SJSA1 (cell line): ENCODE measurements around the gene PHACTR1. TPM values are rescaled to one million over a fixed set of nuclear protein-coding genes. Genes with fewer than 3 reads are reported as not detected.
"Not testable (repeated sequence)": the region's sequence is repeated elsewhere in the genome, so short reads cannot be mapped to it uniquely, and the experiment has no call there.

Experiments
- DNase-seq, 2 experiments: peaks; one replicate each; pipeline ENCODE4 v3.0.0-alpha.2; 2015 to 2020; ENCODE audit warnings: low spot score in 2 of 2, low read depth in 1 of 2
- H3K27ac ChIP-seq: fragments of 250-450 bp; sonication (Bioruptor Pico); 2 replicates; pipeline ENCODE4 v1.5.1; 2020; ENCODE audit warnings: mild to moderate bottlenecking, moderate library complexity
- H3K27me3 ChIP-seq: fragments of 250-450 bp; sonication (Bioruptor Pico); replicated peaks from 2 replicates; pipeline ENCODE4 v1.5.1; 2020; ENCODE audit warnings: mild to moderate bottlenecking, moderate library complexity
- H3K36me3 ChIP-seq: fragments of 250-450 bp; sonication (Bioruptor Pico); 2 replicates; pipeline ENCODE4 v1.5.1; 2020; ENCODE audit warnings: mild to moderate bottlenecking
- H3K4me1 ChIP-seq: fragments of 250-450 bp; sonication (Bioruptor Pico); replicated peaks from 2 replicates; pipeline ENCODE4 v1.6.1; 2021; ENCODE audit warnings: mild to moderate bottlenecking
- H3K4me3 ChIP-seq: fragments of 250-450 bp; sonication (Bioruptor Pico); 2 replicates; pipeline ENCODE4 v1.5.1; 2020; ENCODE audit warnings: mild to moderate bottlenecking
- H3K9me3 ChIP-seq: fragments of 250-450 bp; sonication (Bioruptor Pico); replicated peaks from 2 replicates; pipeline ENCODE4 v1.5.1; 2020; ENCODE audit warnings: mild to moderate bottlenecking
- total RNA-seq: library from RNA; depleted of rRNA; stranded (reverse); fragments of >200 nt; shearing (Covaris generic); gene quantifications from 2 replicates; pipeline ENCODE4 v1.2.3, GENCODE V29; 2014

PHACTR1 gene
- total RNA-seq, 1 experiment from 2014 or later, result 0.37 TPM

DNA sequence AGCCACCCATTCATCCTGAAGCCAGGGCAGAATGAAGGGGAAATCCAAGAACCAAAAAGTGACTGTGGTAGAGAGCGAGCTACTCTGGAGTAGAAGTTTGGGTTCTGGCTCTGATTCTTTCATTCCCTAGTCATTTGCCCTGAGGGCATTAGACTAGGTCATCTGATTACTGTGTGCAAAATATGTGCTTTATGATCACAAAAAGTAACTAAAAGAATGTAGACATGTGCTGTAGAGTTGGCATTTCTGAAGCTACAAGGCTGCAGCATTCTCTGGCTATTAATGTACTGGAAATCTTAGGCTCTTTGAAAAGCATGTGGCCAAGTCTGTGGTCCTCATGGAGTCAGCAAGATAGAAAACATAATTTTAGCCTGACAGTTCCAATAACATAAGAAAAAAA, 517.6 kb downstream of the PHACTR1 start:
- no peaks in the 10 kb centered on the region for H3K9me3 ChIP-seq
- H3K27ac ChIP-seq, result no peak overlapping the region
- no peaks in the 10 kb centered on the region for H3K27me3 ChIP-seq
- H3K4me3 ChIP-seq, result no peak overlapping the region
- H3K4me1 ChIP-seq, result no peaks in the 10 kb centered on the region
- H3K36me3 ChIP-seq, result no peaks in the 10 kb centered on the region
- no peak for DNase-seq

GRCh38 chr6:13235339-13235738, 518.8 kb downstream of the PHACTR1 start:
- Histone ChIP-seq H3K9me3 (no peaks in the 10 kb centered on the region), H3K4me3 (no peak overlapping the region), H3K27ac (no peak overlapping the region), H3K4me1 (no peaks in the 10 kb centered on the region), H3K36me3 (no peaks in the 10 kb centered on the region), H3K27me3 (no peaks in the 10 kb centered on the region)
- DNase-seq, result no peak

DNA sequence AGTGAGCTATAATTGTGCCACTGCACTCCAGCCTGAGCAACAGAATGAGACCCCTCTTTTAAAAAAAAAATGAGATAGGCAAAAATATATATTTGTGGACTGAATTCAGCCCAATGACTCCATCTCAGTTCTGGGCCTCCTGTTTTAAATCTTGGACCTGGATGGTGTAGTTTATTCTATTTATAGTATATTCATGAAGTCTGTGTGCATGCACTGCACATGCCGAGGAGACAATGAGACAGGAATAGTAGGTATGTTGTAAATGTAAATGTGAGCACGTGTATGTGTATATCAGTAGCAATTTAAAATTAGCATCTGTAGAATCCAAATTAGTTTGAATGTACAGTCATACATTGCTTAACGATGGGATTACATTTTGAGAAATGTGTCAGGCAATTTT, 520.8 kb downstream of the PHACTR1 start:
- no peaks in the 10 kb centered on the region for H3K9me3 ChIP-seq
- no peaks in the 10 kb centered on the region for H3K4me1 ChIP-seq
- H3K4me3 ChIP-seq, result no peak overlapping the region
- no peak for DNase-seq
- no peaks in the 10 kb centered on the region for H3K36me3 ChIP-seq
- H3K27ac ChIP-seq, result no peak overlapping the region
- H3K27me3 ChIP-seq, result no peaks in the 10 kb centered on the region

DNA sequence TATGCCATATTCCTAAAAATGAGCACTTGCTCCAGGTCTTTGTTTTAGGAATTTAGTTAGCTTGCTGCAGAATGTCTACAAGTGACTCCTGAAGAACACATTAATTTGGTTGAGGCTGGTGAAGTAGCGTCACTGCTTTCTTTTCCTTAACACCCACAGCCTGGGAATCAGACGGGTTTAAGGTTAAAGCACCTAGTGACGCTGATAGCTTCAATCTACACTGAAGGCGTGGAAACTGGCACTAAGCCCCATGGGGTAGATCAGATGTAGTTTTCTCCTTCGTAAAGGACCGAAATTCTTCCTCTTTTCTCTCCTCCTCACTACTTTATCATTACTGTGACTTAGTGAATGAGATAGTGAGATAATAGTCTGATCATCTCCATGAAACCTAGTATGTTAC, 521.5 kb downstream of the PHACTR1 start:
- no peaks in the 10 kb centered on the region for H3K36me3 ChIP-seq
- H3K4me1 ChIP-seq, result no peaks in the 10 kb centered on the region; the same call in 1 of the 2 replicates
- no peak overlapping the region for H3K4me3 ChIP-seq
- no peaks in the 10 kb centered on the region for H3K27me3 ChIP-seq
- no peak overlapping the region for H3K27ac ChIP-seq
- no peak for DNase-seq
- H3K9me3 ChIP-seq, result no peaks in the 10 kb centered on the region

DNA sequence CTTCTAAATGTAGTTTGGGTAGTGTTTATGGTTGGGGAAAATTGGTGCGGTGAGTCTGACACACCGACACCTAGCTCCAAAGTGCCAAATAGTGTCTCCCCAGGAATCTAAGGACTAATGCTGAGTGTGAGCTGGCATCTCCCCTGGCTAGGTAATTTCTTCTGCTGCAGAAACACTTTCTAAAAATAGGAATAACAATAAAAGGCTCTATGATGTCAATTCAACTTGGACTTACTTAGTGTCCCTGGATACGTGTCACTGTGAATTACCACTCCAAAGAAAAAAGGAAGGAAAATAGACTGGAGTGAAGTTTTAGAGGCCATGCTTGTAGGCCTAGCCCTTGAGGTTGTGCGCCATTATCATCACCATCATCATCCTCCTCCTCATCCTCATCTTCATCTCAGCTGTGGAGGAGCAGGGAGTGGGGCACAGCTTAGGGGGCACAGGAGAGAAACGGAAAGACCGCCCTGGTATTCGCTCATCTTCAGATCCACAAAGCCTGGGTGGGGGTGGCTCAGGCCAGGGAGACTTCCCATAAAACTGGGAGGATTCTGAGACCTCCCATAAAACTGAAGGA, 522.2 kb downstream of the PHACTR1 start:
- no peak for DNase-seq
- H3K4me3 ChIP-seq, result no peak overlapping the region
- H3K27me3 ChIP-seq, result no peaks in the 10 kb centered on the region
- no peaks in the 10 kb centered on the region for H3K36me3 ChIP-seq
- no peak overlapping the region for H3K27ac ChIP-seq
- no peaks in the 10 kb centered on the region; the same call in 1 of the 2 replicates for H3K4me1 ChIP-seq
- H3K9me3 ChIP-seq, result no peaks in the 10 kb centered on the region

- no peak for DNase-seq
- no peaks in the 10 kb centered on the region for H3K9me3 ChIP-seq
- H3K27me3 ChIP-seq, result no peaks in the 10 kb centered on the region
- no peaks in the 10 kb centered on the region for H3K36me3 ChIP-seq
- H3K4me3 ChIP-seq, result no peak overlapping the region
- no peak overlapping the region for H3K27ac ChIP-seq
- H3K4me1 ChIP-seq, result no peaks in the 10 kb centered on the region; the same call in 1 of the 2 replicates
These were observed 523.2 kb downstream of the PHACTR1 start for GRCh38 chr6:13239530-13240455.

GRCh38 chr6:13241364-13241763, 524.8 kb downstream of the PHACTR1 start:
- no peak for DNase-seq
- Histone ChIP-seq H3K4me1 (no peaks in the 10 kb centered on the region; the same call in 1 of the 2 replicates), H3K9me3 (no peaks in the 10 kb centered on the region), H3K27ac (no peak overlapping the region), H3K36me3 (no peaks in the 10 kb centered on the region), H3K4me3 (no peak overlapping the region), H3K27me3 (peaks cover 7% of the 10 kb centered on the region; the same call in 1 of the 2 replicates)

- Histone ChIP-seq H3K4me3 (no peak overlapping the region), H3K4me1 (no peaks in the 10 kb centered on the region; the same call in 1 of the 2 replicates), H3K27ac (no peak overlapping the region), H3K9me3 (no peaks in the 10 kb centered on the region), H3K36me3 (no peaks in the 10 kb centered on the region), H3K27me3 (peaks cover 7% of the 10 kb centered on the region; the same call in 1 of the 2 replicates)
- DNase-seq, result no peak
These were observed 525.6 kb downstream of the PHACTR1 start for GRCh38 chr6:13242178-13242577.

DNA sequence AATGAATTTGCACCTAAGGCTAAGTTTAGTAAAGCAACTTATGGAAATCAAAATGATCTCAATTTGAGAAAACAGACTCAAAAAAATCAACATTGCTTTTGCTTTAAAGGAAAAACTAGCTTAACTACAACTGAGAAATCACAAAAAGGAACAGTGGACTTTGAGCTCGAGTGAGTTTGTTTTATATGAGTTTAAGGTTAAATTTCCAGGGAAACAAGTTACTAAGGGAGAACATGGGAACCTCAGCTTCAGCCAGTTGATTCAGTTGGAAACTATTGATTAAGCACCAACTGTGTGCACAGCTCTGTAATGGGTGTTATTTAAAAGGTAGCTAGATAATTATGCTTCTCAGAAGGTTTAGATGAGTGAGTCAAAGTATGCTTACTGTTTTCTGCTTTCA, 526.0 kb downstream of the PHACTR1 start:
- Histone ChIP-seq H3K4me1 (no peaks in the 10 kb centered on the region; the same call in 1 of the 2 replicates), H3K4me3 (no peak overlapping the region), H3K36me3 (no peaks in the 10 kb centered on the region), H3K27me3 (peaks cover 7% of the 10 kb centered on the region; the same call in 1 of the 2 replicates), H3K27ac (no peak overlapping the region), H3K9me3 (no peaks in the 10 kb centered on the region)
- DNase-seq, result no peak

DNA sequence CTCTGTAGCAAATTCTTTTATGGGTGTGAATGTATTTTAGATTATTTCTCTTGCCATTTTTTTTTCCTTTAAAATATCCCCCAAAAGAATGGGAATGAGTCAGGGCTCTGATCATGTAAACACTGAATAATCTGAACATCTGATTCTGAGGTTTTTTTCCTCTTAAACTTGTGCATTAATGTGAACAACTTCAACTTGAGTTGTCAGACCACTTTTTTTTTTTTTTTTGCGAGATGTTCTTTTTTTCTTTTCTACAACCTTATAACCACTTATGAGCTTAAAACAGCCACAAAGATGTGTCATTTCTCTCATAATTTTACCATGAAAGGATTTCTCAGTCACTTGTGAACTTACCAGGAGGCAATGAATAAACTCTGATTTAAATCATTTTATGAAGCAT, 526.5 kb downstream of the PHACTR1 start:
- Histone ChIP-seq H3K27me3 (peaks cover 7% of the 10 kb centered on the region; the same call in 1 of the 2 replicates), H3K9me3 (no peaks in the 10 kb centered on the region), H3K4me1 (no peaks in the 10 kb centered on the region; the same call in 1 of the 2 replicates), H3K27ac (no peak overlapping the region), H3K36me3 (no peaks in the 10 kb centered on the region), H3K4me3 (no peak overlapping the region)
- no peak for DNase-seq

DNA sequence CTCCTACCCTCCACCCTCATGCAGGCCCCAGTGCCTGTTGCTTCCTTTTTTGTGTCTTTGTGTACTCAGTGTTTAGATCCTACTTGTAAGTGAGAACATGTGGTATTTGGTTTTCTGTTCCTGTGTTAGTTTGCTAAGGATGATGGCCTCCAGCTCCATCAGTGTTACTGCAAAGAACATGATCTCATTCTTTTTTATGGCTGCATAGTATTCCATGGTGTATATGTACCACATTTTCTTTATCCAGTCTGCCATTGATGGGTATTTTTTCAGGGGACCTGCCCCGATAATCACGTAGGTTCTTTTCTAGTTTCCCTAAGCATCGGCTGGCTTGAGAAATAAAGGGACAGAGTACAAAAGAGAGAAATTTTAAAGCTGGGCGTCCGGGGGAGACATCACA, 527.2 kb downstream of the PHACTR1 start:
- DNase-seq, H3K4me3 ChIP-seq, H3K27ac ChIP-seq, H3K4me1 ChIP-seq, H3K27me3 ChIP-seq, H3K36me3 ChIP-seq, H3K9me3 ChIP-seq: not testable (repeated sequence)

DNA sequence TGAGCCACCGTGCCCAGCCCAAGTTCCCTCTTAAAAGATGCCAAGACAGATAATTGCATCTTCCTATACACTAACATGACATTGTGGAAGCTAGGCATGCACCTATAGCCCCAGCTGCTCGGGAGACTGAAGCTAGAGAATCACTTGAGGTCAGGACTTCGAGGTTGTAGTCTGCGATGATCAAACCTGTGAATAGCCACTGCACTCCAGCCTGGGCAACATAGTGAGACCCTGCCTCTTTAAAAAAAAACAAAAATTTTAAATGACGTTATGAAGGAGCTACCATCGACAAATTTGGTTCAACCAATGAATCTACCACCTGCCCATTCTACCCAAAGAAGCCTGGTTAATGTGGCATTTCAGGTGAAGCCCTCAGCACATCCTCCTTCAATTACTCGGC, 531.1 kb downstream of the PHACTR1 start:
- H3K27me3 ChIP-seq, result peaks cover 7% of the 10 kb centered on the region; the same call in 1 of the 2 replicates
- H3K27ac ChIP-seq, result no peak overlapping the region
- H3K4me3 ChIP-seq, result no peak overlapping the region
- H3K4me1 ChIP-seq, result no peaks in the 10 kb centered on the region; the same call in 1 of the 2 replicates
- H3K9me3 ChIP-seq, result no peaks in the 10 kb centered on the region
- H3K36me3 ChIP-seq, result no peaks in the 10 kb centered on the region
- DNase-seq, result no peak

DNA sequence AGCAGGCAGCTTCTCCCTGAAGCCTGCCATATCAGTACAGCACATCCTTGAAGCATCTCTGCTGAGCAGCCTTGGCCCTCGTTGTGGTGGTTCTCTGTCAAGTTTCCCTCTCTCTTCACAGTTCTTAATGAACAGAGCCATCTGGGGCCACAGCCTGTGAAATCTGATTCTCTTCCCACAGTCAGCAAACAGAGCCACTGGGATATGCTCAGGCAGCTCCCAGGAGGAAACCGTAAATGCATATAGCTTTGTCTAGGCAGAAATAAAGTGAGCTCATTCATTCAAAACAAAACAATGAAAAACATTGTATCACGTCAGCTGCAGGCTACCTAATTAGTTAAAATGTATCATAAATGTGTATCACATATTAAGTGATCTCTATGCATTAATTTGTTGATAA, 531.5 kb downstream of the PHACTR1 start:
- H3K27me3 ChIP-seq, result peaks cover 7% of the 10 kb centered on the region; the same call in 1 of the 2 replicates
- H3K27ac ChIP-seq, result no peak overlapping the region
- H3K4me3 ChIP-seq, result no peak overlapping the region
- H3K9me3 ChIP-seq, result no peaks in the 10 kb centered on the region
- no peaks in the 10 kb centered on the region for H3K4me1 ChIP-seq
- DNase-seq, result no peak
- no peaks in the 10 kb centered on the region for H3K36me3 ChIP-seq

- Histone ChIP-seq H3K9me3 (no peaks in the 10 kb centered on the region), H3K4me3 (no peak overlapping the region), H3K27ac (no peak overlapping the region), H3K27me3 (peaks cover 7% of the 10 kb centered on the region; the same call in 1 of the 2 replicates), H3K4me1 (no peaks in the 10 kb centered on the region), H3K36me3 (no peaks in the 10 kb centered on the region)
- DNase-seq, result no peak
These were observed 532.0 kb downstream of the PHACTR1 start for GRCh38 chr6:13248584-13248985.
